Amygdala (tissue), 56 donors: ENCODE measurements around the gene CANT1.
"Not testable (repeated sequence)": the region's sequence is repeated elsewhere in the genome, so short reads cannot be mapped to it uniquely, and the experiment has no call there.

Experiments used
- DNase-seq, 56 donors: peaks; one replicate each; lab custom pipeline; 2025; lab: John Stamatoyannopoulos, UW

Gene CANT1

DNA sequence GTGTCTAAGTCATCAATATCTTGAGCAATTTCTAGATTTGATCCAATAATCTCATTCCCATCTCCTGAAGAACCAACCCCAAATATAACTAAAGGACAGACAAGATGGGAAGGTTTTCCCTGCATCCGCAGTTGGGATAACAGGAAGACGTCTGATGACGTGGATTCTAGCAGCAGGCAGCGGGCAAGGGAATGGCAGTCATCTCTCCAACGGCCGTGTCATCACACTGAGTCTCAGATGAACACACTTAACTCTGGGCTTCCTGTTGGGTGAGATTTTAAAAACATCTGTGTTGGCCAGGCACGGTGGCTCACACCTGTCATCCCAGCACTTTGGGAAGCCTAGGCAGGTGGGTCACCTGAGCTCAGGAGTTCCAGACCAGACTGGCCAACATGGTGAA lies 63.4 kb downstream of the CANT1 start:
- no peak for DNase-seq

- DNase-seq = not testable (repeated sequence)
Measured at GRCh38 chr17:78945455-78945854, 64.1 kb downstream of the CANT1 start.

GRCh38 chr17:78944956-78945355 lies 64.6 kb downstream of the CANT1 start:
- no peak for DNase-seq

- DNase-seq = no peak
Measured at GRCh38 chr17:78944026-78944425, 65.5 kb downstream of the CANT1 start.
